ENCODE measurements around the gene HYAL1.
"Not testable (repeated sequence)": the region's sequence is repeated elsewhere in the genome, so short reads cannot be mapped to it uniquely, and the experiment has no call there.

The HYAL1 gene

DNA sequence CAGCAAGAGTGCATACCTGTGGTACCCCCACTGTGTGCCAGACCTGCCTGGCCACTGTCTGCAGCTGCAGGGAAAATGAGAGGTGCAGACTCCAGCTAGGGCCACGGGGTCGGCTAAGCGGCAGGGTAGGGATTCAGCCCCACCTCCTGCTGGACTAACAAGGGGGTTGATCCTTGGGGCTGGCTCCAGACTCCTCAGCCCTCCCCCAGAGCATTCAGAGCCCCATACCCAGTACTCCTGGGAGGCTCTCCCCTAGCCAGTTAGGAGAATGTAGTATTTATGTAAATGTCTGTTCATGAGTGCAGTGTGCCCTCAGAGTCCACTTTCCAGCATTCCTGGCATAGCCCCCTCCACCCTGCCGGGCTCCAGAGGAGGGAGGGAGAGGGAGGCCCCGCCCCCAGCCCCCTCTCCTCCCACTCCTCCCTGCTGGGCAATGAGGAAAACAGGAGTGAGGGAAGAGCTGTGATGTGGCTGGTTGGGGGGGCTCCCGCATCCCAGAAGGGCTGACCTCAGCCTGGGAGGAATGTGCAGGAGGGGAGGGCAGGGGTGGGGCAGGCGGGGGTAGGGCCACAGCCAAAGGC lies 38.9 kb downstream of the HYAL1 start:
- TF ChIP-seq, protein P1, sequence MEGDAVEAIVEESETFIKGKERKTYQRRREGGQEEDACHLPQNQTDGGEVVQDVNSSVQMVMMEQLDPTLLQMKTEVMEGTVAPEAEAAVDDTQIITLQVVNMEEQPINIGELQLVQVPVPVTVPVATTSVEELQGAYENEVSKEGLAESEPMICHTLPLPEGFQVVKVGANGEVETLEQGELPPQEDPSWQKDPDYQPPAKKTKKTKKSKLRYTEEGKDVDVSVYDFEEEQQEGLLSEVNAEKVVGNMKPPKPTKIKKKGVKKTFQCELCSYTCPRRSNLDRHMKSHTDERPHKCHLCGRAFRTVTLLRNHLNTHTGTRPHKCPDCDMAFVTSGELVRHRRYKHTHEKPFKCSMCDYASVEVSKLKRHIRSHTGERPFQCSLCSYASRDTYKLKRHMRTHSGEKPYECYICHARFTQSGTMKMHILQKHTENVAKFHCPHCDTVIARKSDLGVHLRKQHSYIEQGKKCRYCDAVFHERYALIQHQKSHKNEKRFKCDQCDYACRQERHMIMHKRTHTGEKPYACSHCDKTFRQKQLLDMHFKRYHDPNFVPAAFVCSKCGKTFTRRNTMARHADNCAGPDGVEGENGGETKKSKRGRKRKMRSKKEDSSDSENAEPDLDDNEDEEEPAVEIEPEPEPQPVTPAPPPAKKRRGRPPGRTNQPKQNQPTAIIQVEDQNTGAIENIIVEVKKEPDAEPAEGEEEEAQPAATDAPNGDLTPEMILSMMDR (IDR thresholded peaks at IDR 0.05): no peak
- no peaks in the 10 kb centered on the region for H3K36me3 Mint-ChIP-seq (ENCODE audit: low read depth)
- H3K27ac Mint-ChIP-seq: peak overlapping the region; percentile 98
- peaks cover 2% of the 10 kb centered on the region for H3K27me3 Mint-ChIP-seq (ENCODE audit: low read depth, poor library complexity)
- no peak overlapping the region for H3K4me3 Mint-ChIP-seq
- H3K4me1 Mint-ChIP-seq: peaks cover 80% of the 10 kb centered on the region
- no peaks in the 10 kb centered on the region for H3K9me3 Mint-ChIP-seq
- DNase-seq: peak; percentile 90

DNA sequence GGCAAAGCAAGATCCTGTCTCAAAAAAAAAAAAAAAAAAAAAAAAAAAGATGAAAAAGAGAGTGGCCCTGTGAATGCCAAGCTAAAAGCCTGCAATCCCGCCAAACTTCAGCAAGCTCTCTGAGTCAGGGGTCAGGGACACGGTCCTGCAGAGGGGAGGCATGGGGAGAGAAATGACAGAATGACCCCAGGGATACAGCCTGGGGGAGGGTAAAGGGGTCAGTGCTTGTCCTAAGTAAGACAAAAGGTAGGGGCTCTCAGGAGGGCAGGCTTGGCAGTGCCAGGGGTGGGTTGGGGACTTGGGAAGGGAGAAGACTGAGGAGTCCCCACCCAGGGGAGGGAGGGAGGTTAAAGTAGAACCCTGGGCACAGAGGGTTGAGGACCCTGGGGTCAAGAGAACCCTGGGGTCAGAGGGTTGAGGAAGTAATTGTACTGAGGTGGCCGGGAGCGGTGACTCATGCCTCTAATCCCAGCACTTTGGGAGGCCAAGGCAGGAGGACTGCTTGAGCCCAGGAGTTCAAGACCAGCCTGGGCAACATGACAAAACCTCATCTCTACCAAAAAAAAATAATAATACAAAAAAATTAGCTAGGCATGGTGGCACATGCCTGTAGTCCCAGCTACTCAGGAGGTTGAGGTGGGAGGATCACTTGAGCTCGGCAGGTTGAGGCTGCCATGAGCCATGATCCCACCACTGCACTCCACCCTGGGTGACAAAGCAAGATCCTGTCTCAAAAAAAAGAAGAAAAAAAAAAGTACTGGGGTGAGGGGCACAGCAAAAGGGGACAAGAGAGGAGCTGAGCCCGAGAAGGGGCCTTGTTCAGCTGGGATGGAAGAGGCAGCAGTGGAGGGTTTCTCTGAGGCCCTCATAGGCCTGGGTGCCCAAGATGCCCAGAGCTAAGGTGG lies 39.6 kb downstream of the HYAL1 start:
- TF ChIP-seq, protein P1 (IDR thresholded peaks at IDR 0.05): no peak
- H3K27me3 Mint-ChIP-seq (ENCODE audit: low read depth, poor library complexity): peaks cover 2% of the 10 kb centered on the region
- no peak for DNase-seq
- no peaks in the 10 kb centered on the region for H3K36me3 Mint-ChIP-seq (ENCODE audit: low read depth)
- no peak overlapping the region for H3K4me3 Mint-ChIP-seq
- H3K27ac Mint-ChIP-seq: peak overlapping the region; percentile 98
- H3K9me3 Mint-ChIP-seq: no peaks in the 10 kb centered on the region
- H3K4me1 Mint-ChIP-seq: peaks cover 80% of the 10 kb centered on the region

DNA sequence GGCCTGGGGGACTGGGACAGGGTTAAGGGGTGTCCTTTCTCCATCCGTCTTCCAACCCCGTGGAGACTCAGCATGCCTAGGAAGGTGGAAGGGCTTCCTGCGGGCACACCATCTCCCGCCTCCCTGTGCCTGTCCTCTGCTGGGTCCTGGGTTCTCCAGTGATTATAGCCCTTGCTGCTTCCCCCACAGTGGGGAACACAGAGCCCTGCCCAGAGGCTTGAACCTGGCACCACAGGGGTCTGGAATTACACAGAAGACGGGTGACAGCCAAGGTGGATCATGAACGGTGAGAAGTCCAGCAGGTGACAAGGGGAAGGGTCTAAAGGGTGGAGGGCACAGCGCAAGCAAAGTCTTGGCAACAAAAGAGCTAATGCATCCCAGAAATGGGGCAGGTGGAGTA lies 40.6 kb downstream of the HYAL1 start:
- Mint-ChIP-seq H3K4me1 (peaks cover 80% of the 10 kb centered on the region), H3K4me3 (no peak overlapping the region), H3K36me3 (ENCODE audit: low read depth) (no peaks in the 10 kb centered on the region), H3K9me3 (no peaks in the 10 kb centered on the region), H3K27me3 (ENCODE audit: low read depth, poor library complexity) (peaks cover 2% of the 10 kb centered on the region), H3K27ac (peak overlapping the region; percentile 88)
- TF ChIP-seq, protein P1 (IDR thresholded peaks at IDR 0.05): no peak
- no peak for DNase-seq

DNA sequence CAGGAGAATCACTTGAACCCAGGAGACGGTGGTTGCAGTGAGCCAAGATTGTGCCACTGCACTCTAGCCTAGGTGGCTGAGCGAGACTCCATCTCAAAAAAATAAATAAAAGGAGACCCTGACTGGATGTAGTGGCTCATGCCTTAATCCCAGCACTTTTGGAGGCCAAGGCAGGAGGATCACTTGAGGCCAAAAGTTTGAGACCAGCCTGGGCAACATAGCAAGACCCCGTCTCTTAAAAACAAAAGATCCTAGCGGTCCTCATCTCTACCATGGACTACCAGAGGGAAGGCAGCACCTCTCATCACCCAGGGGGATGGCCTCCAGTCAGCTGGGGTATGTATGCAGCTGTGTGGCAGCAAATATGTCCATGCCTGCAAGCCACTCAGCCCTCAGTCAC lies 41.2 kb downstream of the HYAL1 start:
- peaks cover 80% of the 10 kb centered on the region for H3K4me1 Mint-ChIP-seq
- DNase-seq; H3K27me3 Mint-ChIP-seq (ENCODE audit: low read depth, poor library complexity); H3K27ac Mint-ChIP-seq; H3K4me3 Mint-ChIP-seq; H3K9me3 Mint-ChIP-seq; H3K36me3 Mint-ChIP-seq (ENCODE audit: low read depth): not testable (repeated sequence)

DNA sequence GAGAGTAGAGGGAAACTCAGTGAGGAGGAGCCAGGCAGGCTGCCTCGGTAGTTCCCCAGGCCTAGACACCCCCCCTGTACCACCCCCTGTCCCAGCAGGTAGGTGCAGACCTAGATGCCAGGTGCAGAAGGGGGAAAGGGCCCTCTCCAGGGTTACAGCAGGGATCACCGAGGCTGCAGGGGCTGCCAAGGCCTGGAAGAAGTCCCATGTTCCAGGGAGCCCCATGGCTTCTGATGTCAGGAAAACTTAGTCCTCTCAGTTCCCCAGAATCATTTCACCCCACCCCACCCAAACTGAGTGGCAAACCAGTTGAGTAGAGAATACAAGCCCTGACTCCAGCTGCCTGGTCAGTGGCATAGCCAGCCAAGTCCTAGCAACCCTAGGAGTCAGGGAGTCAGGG lies 41.9 kb downstream of the HYAL1 start:
- Mint-ChIP-seq H3K36me3 (ENCODE audit: low read depth) (peaks cover 11% of the 10 kb centered on the region), H3K4me3 (peak overlapping the region; percentile 65), H3K4me1 (peaks cover 79% of the 10 kb centered on the region), H3K27ac (peak overlapping the region; percentile 97), H3K27me3 (ENCODE audit: low read depth, poor library complexity) (peaks cover 2% of the 10 kb centered on the region), H3K9me3 (no peaks in the 10 kb centered on the region)
- no peak for DNase-seq
- TF ChIP-seq, protein P1 (IDR thresholded peaks at IDR 0.05): no peak

DNA sequence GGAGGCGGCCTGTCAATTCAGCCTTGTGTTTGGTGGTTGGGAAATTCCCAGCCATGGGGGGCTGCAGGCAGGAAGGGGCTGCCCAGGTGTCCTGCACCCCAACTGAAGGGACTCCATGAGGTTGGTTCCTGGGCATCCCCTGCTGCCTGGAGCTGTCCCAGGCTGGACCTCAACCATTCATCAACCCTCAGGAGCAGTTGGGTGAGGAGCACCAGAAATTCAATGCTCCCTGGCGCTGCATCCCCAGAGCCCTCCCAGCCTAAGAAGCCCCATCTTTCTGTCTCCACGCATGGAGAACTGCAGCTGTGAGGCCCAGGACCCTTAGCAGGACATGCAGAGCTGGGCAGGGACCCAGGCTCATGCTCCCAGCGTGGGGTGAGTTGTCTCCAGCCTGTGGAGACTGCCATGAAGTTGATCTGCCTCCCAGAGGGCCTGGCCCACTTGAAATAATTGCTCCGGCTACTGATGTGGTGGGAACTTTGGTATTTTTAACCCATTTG lies 42.4 kb downstream of the HYAL1 start:
- TF ChIP-seq, protein P1 (IDR thresholded peaks at IDR 0.05): no peak
- peaks cover 16% of the 10 kb centered on the region for H3K36me3 Mint-ChIP-seq (ENCODE audit: low read depth)
- H3K4me1 Mint-ChIP-seq: peaks cover 75% of the 10 kb centered on the region
- peak overlapping the region; percentile 97 for H3K27ac Mint-ChIP-seq
- no peaks in the 10 kb centered on the region for H3K9me3 Mint-ChIP-seq
- no peak for DNase-seq
- peak overlapping the region; percentile 65 for H3K4me3 Mint-ChIP-seq
- peaks cover 2% of the 10 kb centered on the region for H3K27me3 Mint-ChIP-seq (ENCODE audit: low read depth, poor library complexity)
